ENCODE data around the gene TMEM221. TPM values are rescaled to one million over a fixed set of nuclear protein-coding genes. Genes with fewer than 3 reads are reported as not detected.

Gene TMEM221
- total RNA-seq, 4 donors from 2014 or later: 2.2 to 16.5 (median 3.9) TPM; not detected in 1

DNA sequence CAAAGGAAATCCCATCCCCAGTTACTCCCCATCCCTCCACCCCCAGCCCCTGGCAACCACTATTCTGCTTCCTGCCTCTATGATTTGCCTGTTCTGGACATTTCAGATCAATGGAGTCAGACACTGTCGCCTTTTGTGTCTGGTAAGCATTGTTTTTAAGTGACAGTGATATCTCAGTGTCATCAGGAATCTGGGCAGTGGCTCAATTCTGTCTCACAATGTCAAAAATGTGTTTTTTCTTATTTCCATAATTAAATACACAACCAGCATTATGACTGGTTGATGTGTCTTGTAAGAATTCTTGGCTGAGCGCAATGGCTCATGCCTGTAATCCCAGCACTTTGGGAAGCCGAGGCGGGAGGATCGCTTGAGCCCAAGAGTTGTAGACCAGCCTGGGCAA, 42.8 kb upstream of the TMEM221 start:
- no peak for DNase-seq
- H3K27ac ChIP-seq: no peak overlapping the region
- intact Hi-C loops (cut with DNase I; ENCODE audit: low total_unique reads): no loop called here
- no peaks in the 10 kb centered on the region for H3K36me3 ChIP-seq
- H3K4me3 ChIP-seq: no peak overlapping the region
- TF ChIP-seq, protein P1, sequence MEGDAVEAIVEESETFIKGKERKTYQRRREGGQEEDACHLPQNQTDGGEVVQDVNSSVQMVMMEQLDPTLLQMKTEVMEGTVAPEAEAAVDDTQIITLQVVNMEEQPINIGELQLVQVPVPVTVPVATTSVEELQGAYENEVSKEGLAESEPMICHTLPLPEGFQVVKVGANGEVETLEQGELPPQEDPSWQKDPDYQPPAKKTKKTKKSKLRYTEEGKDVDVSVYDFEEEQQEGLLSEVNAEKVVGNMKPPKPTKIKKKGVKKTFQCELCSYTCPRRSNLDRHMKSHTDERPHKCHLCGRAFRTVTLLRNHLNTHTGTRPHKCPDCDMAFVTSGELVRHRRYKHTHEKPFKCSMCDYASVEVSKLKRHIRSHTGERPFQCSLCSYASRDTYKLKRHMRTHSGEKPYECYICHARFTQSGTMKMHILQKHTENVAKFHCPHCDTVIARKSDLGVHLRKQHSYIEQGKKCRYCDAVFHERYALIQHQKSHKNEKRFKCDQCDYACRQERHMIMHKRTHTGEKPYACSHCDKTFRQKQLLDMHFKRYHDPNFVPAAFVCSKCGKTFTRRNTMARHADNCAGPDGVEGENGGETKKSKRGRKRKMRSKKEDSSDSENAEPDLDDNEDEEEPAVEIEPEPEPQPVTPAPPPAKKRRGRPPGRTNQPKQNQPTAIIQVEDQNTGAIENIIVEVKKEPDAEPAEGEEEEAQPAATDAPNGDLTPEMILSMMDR (IDR thresholded peaks at IDR 0.05): no peak
- no peak for TF ChIP-seq POLR2A (IDR thresholded peaks at IDR 0.05)
- no peaks in the 10 kb centered on the region for H3K27me3 ChIP-seq
- H3K4me1 ChIP-seq: no peaks in the 10 kb centered on the region
- no peaks in the 10 kb centered on the region for H3K9me3 ChIP-seq

- no peaks in the 10 kb centered on the region for H3K9me3 ChIP-seq
- no peaks in the 10 kb centered on the region for H3K36me3 ChIP-seq
- H3K27ac ChIP-seq: no peak overlapping the region
- TF ChIP-seq, protein P1 (IDR thresholded peaks at IDR 0.05): no peak
- no peak for TF ChIP-seq POLR2A (IDR thresholded peaks at IDR 0.05)
- no peak overlapping the region for H3K4me3 ChIP-seq
- DNase-seq: no peak
- H3K4me1 ChIP-seq: no peaks in the 10 kb centered on the region
- intact Hi-C loops (cut with DNase I; ENCODE audit: low total_unique reads): no loop called here
- H3K27me3 ChIP-seq: no peaks in the 10 kb centered on the region
Measured at GRCh38 chr19:17490411-17490810, 41.9 kb upstream of the TMEM221 start.

DNA sequence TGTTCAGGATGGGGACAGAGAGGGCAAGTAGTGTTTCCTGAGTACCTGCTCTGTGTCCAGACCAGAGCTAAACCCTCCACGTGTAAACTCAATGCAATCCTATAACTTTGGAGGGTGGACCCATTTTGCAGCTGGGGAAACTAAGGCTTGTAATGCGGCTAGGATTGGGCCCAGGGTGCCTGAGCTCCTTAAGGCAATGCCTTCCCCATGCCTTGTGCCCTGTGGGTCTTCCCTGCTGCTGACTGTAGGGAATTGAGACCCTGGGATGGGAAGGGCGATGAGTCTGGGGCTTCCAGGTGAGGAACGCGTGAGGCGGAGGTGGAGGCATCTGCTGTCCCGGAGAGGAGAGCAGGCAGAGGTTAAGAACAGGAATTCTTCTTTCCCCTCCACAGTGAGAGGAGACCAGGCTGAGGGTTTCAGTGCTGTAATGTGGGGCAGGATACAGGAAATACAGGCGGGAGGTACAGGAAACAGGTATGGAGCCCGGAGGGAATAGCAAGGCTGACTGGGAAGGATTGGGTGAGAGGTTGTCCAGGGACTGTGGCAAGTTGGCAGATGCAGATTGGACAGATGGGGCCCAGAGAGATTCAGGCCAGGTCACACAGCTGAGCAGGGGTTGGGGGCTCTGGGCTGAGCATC, 41.0 kb upstream of the TMEM221 start:
- TF ChIP-seq, protein P1 (IDR thresholded peaks at IDR 0.05): no peak
- TF ChIP-seq POLR2A (IDR thresholded peaks at IDR 0.05): no peak
- intact Hi-C loops (cut with DNase I; ENCODE audit: low total_unique reads): no loop called here
- DNase-seq: no peak
- H3K27ac ChIP-seq: no peak overlapping the region
- no peaks in the 10 kb centered on the region for H3K27me3 ChIP-seq
- no peak overlapping the region for H3K4me3 ChIP-seq
- no peaks in the 10 kb centered on the region for H3K9me3 ChIP-seq
- H3K36me3 ChIP-seq: no peaks in the 10 kb centered on the region
- H3K4me1 ChIP-seq: no peaks in the 10 kb centered on the region

DNA sequence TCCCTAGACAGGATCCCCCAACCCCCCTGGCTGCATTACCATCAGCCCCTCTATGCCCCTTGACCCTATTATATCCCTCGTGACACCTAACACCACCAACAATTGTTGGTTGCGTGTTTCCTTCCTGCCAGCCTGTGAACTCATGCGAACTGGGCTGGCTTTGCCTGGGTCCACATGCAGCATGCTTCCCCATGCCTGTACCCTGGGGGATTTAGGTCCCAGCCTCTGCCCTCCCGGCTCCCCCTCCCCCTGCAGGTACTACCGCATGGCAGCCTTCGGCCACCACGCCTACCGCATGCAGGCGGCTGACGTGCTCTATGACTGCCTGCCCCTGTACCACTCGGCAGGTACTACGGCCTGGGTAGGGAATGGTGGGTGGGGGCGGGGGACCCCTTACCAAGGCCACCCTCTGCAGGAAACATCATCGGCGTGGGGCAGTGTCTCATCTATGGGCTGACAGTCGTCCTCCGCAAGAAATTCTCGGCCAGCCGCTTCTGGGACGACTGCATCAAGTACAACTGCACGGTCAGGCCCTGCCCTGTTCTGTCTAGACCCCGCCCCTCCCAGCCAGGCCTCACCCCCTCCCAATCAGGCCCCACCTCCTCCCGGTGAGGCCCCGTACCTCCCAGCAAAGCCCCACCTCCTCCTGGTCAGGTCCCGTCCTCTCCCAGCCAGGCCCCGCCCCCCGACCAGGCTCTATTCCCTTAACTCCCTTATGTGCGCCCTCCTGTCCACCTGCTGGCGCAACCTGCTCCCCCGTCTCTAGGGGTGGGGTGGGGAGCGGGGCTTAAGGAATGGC, 40.3 kb upstream of the TMEM221 start:
- Histone ChIP-seq H3K27ac (no peak overlapping the region), H3K36me3 (no peaks in the 10 kb centered on the region), H3K4me1 (no peaks in the 10 kb centered on the region), H3K27me3 (no peaks in the 10 kb centered on the region), H3K9me3 (no peaks in the 10 kb centered on the region), H3K4me3 (no peak overlapping the region)
- intact Hi-C loops (cut with DNase I; ENCODE audit: low total_unique reads): no loop called here
- no peak for TF ChIP-seq POLR2A (IDR thresholded peaks at IDR 0.05)
- TF ChIP-seq, protein P1 (IDR thresholded peaks at IDR 0.05): no peak
- peak; percentile 48 to 52 for DNase-seq

Data from uterus (tissue), 4 donors.